Stimulated activated CD4-positive, alpha-beta T cell treated with anti-CD3 and anti-CD28 coated beads, TNF-alpha, amount 100 ng/mL, for 48 hours (primary cell): ENCODE measurements around the gene CLEC18C.
"Not testable (repeated sequence)": the region's sequence is repeated elsewhere in the genome, so short reads cannot be mapped to it uniquely, and the experiment has no call there.

Experiments
- DNase-seq, 3 donors: peaks; one replicate each; pipeline ENCODE4 v3.0.0-alpha.2; 2020; ENCODE audit warnings: low read depth in 3 of 3

The CLEC18C gene

DNA sequence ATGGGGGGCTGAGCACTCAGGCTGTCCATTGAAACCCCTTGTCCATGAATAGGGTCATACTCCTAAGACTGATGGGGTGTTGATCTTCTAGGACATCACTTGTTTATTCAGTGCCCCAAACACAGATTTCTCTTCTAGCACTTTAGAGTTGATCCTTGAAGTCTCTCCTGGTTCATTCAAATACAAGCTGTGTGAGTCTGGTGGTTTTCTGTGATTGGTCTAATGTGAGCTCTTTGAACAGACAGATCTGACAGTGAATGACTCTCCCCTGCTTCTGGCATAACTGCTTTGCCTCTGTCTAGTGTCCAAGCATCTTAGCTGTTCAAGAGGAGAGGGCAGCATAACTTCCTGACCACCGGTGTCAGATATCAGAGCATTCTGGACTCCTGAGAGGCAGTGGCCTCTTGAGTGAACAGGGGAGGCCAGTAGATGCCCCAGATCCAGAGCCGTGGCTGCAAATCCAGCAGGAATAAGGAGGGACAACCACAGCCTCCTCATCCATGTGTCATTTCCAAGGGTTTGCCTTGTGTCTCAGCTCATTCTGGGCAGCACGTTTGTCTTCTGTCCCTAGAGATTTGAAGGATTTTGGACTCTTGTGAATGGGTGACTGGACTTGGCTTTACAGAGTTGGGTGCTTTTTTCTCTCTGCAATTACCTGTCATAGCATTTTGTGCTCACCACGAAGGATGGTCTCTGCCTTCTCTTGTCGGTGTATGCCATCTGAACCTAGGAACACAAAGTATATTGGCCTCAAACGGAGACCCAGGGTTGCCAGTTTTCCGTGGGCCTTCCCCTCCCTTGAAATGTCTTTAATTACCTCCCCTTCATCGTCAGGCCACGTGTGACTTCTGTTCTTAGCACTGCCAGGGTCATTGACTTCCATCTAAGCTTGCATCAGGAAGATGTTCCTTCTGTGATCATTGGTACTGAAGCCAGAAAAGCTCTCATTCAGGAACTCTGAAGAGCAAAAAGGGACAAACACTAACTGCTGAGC lies 13.9 kb upstream of the CLEC18C start:
- no peak for DNase-seq

DNA sequence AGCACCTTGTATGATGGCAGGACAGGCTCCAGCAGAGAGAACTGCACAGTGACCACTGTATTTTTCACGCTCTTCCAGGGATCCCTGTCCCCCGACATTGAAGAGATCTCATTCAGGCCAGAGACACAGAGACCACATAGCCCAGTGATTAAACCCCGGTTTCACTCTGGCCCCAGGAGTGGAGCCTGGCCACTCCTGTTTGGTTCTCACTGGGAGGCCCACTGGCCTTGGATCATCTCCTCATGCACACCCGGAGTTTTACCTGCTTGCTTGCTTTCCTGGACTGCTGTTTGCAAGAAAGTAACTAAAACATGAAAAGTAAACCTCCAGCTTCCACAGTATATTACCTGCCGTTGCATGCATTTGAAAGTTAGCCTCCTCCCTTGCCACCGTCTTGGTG lies 13.2 kb upstream of the CLEC18C start:
- no peak for DNase-seq

DNA sequence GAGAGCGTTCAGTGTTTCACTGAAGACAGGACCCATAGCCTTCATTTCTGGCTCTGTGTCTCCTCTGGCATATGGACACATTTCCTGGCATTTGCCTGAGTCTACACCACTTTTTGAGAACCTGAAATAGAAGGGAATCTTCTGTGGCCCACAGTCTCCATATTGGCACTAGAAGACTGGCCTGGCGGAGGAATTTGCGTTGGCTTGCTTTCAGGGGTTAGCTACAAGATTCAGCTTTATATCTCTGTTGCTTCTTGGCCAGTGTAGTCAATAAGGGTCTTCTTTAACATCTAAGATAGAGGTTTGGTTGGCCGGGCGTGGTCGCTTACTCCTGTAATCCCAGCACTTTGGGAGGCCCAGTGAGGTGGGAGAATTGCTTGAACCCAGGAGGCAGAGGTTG lies 12.8 kb upstream of the CLEC18C start:
- DNase-seq, result no peak

DNA sequence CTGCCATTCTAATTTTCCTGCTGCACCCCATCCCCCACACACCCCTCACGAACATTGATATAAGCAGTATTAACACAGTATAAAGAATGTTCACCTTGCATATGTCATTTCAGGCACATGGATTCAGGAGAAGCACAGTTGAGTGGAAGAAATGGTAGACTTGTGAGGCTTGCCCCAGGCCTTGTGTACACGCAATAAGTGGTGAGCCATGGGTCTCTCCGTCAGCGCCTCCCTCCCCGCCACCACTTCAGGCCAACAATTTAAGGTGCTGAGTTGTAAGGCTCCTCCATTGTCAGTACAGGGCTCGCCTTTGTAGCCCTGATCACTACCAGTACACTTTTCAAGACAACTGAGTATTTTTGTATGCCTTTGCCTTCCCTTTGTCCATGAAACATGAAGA lies 12.2 kb upstream of the CLEC18C start:
- DNase-seq, result no peak

DNA sequence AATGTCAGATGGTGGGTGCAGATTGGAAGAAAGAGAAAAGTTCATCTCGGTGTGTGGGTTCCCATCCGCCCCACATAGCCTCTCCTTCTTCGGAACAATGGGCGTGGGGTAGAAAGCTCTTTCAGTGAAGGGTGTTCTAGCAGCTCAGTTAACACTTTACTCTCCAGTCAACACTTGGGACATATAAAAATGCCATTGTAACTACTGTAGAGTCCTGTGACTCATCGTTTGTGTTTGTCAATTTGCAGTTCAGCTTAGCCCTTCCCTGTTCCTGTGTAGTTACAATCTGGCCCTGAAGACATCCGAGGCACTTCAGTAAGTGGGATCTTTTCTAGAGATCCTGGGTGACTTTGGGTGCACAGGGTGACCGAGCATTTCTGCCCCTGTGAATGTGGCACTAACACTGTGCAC lies 11.5 kb upstream of the CLEC18C start:
- no peak for DNase-seq

DNA sequence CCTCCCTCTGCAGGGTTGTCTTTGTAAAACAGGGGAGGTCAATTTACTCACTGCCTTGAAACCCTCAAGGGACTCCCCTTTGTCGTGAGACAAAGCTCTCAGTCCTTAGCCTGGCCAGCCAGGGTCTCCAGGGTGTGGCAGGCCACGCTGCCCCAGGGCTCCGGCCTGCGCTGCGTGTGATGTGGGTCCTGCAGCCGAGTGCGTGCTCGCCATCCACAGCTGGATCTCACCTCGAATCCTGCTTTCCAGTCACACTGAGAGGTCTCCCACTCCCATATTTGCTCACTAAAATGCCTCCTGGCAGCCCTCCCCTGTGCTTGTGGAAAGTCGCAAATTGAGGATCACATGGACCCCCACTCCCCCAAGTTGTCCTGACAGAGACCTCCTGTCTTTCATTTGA lies 10.0 kb upstream of the CLEC18C start:
- DNase-seq, result no peak

DNA sequence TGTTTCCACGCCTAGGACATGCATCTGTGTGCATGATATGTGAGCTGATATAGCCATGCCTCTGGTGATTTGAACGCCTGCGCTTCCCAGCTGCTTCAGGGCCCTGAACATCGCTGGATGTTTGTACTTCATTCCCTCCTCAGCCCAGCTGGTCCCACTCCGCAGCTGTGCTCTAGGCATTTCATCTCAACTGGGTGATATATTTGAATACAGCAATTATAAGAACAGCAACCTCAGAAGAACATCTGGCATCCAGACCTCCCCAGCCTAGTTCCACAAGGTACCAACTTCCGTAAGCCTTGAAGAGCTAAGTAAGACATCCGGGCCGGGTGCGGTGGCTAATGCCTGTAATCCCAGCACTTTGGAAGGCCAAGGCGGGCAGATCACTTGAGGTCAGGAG lies 6.9 kb upstream of the CLEC18C start:
- DNase-seq, result not testable (repeated sequence)

DNA sequence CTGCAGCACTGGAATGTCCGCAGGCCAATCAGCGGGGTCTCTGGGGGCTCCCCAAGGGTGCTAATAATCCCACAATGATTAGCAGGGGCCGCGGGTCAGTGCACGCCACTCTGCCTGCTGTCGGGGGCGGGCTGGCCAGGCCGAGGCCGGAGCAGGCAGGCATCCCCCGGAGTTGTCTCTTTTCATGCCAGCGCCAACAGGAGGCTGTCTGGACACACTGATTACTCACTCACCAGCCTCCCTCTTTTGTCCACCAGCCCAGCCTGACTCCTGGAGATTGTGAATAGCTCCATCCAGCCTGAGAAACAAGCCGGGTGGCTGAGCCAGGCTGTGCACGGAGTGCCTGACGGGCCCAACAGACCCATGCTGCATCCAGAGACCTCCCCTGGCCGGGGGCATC lies 329 bp downstream of the CLEC18C start:
- DNase-seq, result not testable (repeated sequence)

DNA sequence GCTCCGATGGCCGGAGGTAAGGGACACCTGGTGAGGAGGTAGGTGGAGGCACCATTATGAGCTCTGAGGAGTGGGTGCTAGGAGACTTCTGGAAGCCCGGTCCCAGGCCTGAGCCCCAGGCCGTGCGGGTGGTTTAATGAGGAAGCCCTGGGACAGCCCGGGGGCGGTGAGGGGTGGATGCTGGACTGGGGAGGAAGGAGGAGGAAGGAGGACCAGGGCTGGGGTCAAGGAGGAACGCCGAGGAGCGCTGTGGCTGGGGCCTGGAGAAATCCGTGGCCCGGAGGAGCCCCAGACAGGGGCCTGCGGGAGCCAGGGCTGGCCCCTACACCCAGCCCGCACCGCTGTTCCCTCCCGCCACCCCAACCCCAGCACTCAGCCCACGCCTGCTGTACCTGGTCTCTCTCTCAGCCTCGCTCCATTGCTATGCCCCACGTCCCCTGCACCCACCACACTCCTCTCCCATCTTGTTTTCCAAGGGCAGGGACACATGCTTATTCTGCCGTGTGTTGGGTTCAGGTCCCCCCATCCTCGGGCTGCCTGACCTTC lies 873 bp downstream of the CLEC18C start:
- not testable (repeated sequence) for DNase-seq

DNA sequence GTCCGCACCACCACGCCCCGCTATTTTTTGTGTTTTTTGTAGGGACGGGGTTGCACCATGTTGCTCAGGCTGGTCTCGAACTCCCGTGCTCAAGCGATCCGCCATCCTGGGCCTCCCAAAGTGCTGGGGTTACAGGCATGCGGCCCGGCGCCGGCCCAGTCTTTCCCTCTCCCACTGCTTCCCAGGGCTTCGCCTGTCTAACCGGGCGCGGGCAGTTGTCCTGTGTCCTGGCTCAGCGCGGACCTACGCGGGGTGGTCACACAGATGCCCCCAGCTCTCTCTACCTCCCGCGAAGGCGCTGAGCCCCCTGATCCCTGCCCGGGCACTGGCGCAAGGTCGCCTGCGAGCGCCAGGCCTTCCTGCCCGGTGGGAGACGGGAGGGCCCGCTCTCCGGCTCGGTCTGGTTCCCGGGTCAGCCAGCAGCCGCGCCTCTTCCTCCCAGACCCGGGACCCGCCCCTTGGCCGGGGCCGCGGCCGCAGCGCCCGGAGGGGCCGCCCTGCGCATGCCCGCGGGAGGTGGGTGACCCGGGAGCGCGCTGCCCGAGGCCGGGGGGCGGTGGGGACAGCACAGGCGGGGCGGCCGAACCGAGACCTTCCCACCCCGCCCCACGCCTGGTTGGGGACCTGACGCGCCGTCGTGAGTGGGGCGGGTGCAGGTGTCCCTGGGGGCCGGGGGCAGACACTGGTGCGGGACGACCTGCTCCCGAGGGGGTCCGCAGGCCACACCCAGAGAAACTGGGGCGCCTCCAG lies 14.4 kb downstream of the CLEC18C start:
- DNase-seq, result not testable (repeated sequence)

DNA sequence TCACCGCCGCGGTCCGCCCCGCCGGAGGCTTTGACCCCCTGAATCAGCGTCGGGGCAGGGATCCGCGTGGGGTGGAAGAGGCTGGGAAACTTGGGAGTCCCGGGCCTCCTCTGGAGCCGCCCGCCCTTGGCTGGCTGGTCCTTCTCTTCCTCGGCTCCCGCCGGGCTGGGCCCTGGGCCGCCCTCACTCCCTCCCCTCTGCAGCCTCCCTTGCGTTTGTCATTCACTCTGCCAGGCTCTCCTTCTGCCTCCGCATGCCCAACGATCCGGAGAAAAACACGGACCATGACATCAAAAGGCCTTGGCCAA lies 15.0 kb downstream of the CLEC18C start:
- DNase-seq, result not testable (repeated sequence)

DNA sequence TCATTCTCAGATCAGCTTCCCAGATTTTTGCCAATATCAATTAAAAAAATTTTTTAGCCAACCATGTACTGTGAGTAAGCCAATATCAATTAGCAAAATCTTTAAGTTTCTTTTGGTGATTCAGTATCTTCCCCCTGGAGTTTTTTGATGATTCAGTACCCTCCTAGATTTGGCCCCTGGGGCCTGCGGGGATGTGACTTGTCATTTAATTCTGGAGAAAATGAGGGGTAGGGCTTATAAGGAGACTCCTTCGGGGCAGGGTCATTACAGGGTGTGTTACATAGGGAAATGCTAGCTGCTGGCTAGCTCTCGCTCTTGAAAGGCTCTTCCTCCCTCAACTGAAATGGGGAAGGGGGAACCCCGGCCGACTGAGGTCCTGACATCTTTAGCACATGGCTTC lies 17.0 kb downstream of the CLEC18C start:
- DNase-seq, result not testable (repeated sequence)

DNA sequence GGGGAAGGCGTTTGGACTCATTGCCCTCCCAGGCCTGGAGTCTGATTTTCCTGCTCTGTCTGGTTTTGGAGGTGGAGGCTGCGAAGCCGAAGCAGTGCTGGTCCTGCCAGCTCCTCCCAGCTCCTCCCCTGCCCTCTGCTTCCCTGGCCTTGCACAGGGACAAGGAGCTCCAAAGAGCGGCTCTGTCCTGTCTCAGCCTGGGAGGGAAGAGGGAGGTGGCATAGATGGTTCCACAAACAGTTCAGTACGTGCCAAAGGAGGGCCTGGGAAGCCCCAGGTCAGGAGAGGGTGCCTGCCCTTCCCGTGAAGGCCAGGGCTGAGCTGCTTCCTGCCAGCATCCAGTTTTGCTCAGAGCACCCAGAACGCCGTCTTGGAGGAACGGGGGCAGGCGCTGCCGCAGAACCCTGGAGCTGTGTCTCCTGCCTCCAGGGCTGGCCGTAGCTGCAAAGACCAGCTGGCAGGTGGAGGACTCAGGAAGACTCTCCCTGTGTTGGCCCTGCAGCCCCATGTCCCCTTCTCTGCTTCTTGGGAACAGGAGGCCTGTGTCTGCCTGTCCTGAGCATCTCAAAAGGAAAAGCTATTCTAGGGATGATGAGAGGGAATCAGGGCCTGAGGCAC lies 23.2 kb downstream of the CLEC18C start:
- DNase-seq, result not testable (repeated sequence)

DNA sequence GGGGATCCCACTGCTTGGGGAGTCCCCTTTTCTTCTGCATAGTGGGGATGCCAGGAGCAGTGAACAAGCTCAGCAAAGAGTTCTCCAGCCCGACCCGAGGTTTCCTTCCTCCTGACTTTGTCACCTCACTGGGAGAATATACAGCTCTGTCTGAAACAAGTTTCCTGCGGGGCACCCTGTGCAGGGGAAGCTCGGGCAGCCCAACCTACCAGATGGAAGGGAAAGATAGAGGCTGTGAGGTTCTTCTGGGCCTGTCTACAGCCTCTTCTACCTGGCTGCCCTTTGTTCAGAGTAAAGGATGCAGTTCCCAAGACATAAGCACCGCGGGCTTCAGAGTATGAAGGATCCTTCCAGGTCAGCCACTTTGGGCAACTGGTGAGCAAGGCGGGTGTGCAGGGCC lies 24.0 kb downstream of the CLEC18C start:
- DNase-seq, result not testable (repeated sequence)

DNA sequence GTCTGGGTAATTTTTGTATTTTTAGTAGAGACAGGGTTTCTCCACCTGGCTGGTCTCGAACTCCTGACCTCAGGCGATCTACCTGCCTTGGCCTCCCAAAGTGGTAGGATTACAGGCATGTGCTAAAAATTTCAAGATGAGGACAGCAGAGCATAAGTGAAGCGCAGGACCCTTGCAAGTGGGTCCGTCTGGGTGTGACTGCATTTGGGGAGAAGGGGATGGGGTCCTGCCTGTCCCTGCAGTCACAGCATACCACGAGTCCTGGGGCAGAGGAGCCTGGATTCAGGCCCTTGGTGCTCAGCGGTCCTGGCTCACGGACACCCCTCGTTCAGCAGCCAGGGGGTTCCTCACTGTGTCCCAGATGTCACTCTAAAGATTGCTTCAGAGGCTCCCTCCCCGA lies 24.6 kb downstream of the CLEC18C start:
- DNase-seq, result not testable (repeated sequence)

DNA sequence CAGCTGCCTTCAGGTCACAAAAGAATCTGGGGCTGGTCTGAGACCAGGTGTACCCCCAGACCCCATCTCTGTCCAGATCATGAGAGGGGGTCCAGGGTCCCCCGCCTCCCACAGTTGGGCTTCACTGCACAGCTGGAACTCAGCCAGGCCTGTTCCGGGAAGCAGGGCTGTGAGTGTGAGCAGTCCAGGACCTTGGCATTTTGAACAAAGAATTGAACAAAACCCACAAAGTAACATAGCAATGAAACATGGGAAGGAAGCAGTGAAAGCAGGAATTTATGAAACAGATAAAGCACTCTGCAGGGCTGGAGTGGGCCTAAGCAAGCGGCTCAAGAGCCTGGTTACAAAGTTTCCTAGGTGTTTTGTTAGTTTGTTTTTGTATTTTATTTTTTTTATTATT lies 25.1 kb downstream of the CLEC18C start:
- DNase-seq, result not testable (repeated sequence)

DNA sequence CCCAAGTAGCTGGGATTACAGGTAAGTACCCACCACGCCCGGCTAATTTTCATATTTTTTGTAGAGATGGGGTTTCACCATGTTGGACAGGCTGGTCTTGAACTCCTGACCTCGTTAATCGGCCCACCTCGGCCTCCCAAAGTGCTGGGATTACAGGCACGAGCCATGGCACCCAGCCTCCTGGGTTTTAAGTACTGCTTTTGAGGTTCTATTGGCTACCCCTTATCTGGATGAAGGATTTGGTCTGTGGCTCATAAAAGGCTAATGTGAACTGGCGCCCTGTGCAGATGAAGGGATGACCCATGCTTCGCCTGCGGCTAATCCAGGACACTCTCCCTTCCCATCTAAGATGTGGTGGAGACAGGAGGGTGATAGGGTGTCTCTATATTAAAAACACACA lies 25.6 kb downstream of the CLEC18C start:
- not testable (repeated sequence) for DNase-seq

DNA sequence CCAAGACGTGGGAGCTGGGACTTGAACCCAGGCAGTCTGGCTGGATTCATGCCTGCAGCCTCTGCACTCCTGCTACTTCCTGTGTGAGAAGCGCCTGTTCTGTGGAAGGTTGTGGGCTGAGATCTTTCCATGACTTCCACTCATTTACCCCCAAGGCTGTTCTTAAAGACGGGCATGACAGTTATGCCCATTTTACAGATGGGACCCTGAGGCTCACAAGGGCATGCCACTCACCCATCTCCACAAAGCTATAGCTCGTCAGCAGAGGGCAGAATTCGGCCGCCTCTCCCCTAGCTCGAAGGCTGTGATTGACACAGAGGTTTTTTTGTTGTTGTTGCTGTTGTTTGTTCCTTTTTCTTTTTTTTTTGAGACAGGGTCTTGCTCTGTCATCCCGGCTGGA lies 26.5 kb downstream of the CLEC18C start:
- DNase-seq, result not testable (repeated sequence)

DNA sequence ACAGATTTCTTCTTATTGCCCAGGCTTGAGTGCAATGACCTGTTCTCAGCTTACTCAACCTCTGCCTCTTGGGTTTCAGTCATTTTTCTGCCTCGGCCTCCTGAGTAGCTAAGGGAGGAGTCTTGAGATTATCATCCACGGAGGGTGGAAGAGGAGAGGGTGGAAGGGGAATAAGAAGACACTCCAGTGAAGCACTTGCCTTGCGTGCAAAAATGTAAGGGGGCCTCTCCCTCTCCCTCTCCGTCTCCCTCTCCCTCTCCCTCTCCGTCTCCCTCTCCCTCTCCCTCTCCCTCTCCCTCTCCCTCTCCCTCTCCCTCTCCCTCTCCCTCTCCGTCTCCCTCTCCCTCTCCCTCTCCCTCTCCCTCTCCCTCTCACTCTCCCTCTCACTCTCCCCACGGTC lies 29.9 kb downstream of the CLEC18C start:
- not testable (repeated sequence) for DNase-seq

DNA sequence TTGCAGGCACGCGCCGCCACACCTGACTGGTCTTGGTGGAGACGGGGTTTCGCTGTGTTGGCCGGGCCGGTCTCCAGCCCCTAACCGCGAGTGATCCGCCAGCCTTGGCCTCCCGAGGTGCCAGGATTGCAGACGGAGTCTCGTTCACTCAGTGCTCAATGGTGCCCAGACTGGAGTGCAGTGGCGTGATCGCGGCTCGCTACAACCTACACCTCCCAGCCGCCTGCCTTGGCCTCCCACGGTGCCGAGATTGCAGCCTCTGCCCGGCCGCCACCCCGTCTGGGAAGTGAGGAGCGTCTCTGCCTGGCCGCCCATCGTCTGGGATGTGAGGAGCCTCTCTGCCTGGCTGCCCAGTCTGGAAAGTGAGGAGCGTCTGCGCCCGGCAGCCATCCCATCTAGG lies 30.4 kb downstream of the CLEC18C start:
- not testable (repeated sequence) for DNase-seq

DNA sequence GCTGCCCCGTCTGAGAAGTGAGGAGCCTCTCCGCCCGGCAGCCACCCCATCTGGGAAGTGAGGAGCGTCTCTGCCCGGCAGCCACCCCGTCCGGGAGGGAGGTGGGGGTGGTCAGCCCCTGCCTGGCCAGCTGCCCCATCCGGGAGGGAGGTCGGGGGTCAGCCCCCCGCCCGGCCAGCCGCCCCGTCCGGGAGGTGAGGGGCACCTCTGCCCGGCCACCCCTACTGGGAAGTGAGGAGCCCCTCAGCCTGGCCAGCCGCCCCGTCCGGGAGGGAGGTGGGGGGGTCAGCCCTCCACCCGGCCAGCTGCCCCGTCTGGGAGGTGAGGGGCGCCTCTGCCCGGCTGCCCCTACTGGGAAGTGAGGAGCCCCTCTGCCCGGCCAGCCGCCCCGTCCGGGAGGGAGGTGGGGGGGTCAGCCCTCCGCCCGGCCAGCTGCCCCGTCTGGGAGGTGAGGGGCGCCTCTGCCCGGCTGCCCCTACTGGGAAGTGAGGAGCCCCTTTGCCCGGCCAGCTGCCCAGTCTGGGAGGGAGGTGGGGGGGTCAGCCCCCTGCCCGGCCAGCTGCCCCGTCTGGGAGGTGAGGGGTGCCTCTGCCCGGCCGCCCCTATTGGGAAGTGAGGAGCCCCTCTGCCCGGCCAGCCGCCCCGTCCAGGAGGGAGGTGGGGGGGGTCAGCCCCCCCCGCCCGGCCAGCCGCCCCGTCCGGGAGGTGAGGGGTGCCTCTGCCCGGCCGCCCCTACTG lies 31.2 kb downstream of the CLEC18C start:
- not testable (repeated sequence) for DNase-seq
